Measurements from ENCODE around the gene NCKAP5L. TPM values are rescaled to one million over a fixed set of nuclear protein-coding genes. Genes with fewer than 3 reads are reported as not detected.

Gene NCKAP5L
- total and polyA plus RNA-seq, 9 donors = 2.5 to 27.3 (median 21.1) TPM

DNA sequence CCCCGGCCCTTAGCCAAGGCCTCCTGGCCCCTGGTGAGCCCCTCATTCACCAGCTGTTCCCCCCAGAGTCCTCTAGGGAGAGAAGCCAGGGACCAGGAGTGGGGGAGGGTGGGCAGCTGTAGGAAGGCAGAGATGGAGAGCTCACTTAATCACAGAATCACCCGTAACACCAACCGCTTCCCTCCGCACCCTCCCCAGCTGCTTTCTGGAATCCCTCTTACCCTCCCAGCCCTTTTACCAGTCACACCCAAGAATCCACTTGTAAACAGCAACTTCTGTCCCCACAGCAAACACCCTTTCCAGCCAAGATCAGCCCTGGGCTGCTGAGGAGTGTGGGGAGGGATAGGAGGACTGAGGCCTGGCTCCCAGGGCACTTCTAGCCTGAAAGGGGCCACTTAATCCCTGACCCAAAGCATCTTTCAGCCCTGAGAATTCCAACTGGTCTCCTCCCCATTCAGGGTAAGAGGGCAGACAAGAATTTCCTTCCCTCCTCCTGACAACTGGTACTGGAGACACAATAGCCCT is 18.8 kb downstream of the NCKAP5L start:
- WGBS, 3 donors = 23 to 30% (median 28%) methylated on average over 4 of the region's 4 CpGs
- Histone ChIP-seq H3K9me3 (no peaks in the 10 kb centered on the region), H3K27ac (peak overlapping the region; percentile 41 to 56), H3K4me3 (no peak overlapping the region), H3K36me3 (no peaks in the 10 kb centered on the region), H3K4me1 (ENCODE audit: insufficient read depth) (peaks cover 18% of the 10 kb centered on the region), H3K27me3 (no peaks in the 10 kb centered on the region)
- intact Hi-C loops (cut with DNase I) = no loop called here
- peak; percentile 16 for TF ChIP-seq POLR2A (IDR thresholded peaks at IDR 0.05)
- no peak for TF ChIP-seq EP300 (IDR thresholded peaks at IDR 0.05)
- TF ChIP-seq, protein P1, sequence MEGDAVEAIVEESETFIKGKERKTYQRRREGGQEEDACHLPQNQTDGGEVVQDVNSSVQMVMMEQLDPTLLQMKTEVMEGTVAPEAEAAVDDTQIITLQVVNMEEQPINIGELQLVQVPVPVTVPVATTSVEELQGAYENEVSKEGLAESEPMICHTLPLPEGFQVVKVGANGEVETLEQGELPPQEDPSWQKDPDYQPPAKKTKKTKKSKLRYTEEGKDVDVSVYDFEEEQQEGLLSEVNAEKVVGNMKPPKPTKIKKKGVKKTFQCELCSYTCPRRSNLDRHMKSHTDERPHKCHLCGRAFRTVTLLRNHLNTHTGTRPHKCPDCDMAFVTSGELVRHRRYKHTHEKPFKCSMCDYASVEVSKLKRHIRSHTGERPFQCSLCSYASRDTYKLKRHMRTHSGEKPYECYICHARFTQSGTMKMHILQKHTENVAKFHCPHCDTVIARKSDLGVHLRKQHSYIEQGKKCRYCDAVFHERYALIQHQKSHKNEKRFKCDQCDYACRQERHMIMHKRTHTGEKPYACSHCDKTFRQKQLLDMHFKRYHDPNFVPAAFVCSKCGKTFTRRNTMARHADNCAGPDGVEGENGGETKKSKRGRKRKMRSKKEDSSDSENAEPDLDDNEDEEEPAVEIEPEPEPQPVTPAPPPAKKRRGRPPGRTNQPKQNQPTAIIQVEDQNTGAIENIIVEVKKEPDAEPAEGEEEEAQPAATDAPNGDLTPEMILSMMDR (IDR thresholded peaks at IDR 0.05) = no peak
- DNase-seq = peak in 3 of 5 donors; percentile 43 to 64 (median 61)

GRCh38 chr12:49808686-49809380 is 19.4 kb downstream of the NCKAP5L start:
- Histone ChIP-seq H3K4me1 (ENCODE audit: insufficient read depth) (peaks cover 18% of the 10 kb centered on the region), H3K27ac (peak overlapping the region; percentile 41 to 56), H3K4me3 (no peak overlapping the region), H3K27me3 (no peaks in the 10 kb centered on the region), H3K9me3 (no peaks in the 10 kb centered on the region), H3K36me3 (no peaks in the 10 kb centered on the region)
- intact Hi-C loops (cut with DNase I) = no loop called here
- TF ChIP-seq EP300 (IDR thresholded peaks at IDR 0.05) = no peak
- WGBS, 3 donors = 31 to 34% (median 34%) methylated on average over 14 of the region's 14 CpGs
- peak in 4 of 5 donors; percentile 32 to 65 (median 52) for DNase-seq

DNA sequence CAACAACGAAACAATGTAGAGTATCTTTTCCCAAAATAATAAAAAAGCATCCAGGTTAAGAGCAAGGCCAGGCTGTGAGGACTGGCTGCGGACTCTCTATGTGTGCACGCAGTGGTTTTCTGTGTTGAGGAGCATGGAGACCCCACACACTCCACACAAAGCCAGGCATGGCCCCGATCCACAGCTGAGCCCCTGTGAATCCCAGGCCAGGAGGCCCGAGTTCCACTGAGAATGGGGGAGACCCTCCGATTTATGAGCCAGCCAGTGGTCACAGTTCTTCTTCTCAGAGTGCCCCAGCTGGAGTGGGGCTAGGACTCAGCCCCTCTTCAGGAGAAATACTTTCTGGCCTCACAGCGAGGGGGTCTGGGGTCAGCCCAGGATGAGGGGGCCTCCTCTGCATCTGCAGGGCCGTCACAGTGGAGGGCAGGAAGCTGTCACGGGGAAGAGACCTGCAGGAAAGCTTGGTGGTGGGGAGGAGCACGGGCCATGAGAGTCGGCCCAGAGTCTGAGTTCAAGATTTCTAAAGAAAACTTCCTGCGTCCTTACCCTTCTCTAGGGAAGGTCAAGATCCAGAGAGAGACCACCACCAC is 20.1 kb downstream of the NCKAP5L start:
- WGBS, 3 donors = 79 to 82% (median 82%) methylated on average over 12 of the region's 12 CpGs
- Histone ChIP-seq H3K27me3 (no peaks in the 10 kb centered on the region), H3K4me3 (no peak overlapping the region), H3K36me3 (no peaks in the 10 kb centered on the region), H3K27ac (peak overlapping the region; percentile 41 to 56), H3K4me1 (ENCODE audit: insufficient read depth) (peaks cover 18% of the 10 kb centered on the region), H3K9me3 (no peaks in the 10 kb centered on the region)
- no peak for DNase-seq
- TF ChIP-seq, protein P1 (IDR thresholded peaks at IDR 0.05) = no peak
- no peak for TF ChIP-seq EP300 (IDR thresholded peaks at IDR 0.05)
- no peak for TF ChIP-seq POLR2A (IDR thresholded peaks at IDR 0.05)
- intact Hi-C loops (cut with DNase I) = no loop called here

DNA sequence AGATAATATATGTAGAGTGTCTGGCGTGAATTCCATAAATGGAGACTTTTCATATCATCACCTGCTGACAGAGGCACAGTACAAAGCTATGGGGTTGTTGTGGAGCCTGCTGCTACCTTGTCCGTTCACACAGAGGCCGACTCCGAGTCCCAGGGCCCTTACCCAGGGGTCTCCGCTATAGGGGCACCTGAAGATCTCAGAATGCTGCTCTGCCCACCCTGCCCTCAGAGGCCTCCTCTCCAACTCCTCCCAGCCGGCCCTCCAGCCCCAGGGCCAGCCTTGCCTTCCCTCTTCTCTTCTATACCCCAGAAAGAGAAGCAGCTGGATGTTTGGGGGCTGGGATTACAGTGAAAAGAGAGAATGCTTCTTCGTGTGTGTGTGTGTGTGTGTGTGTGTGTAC is 21.3 kb downstream of the NCKAP5L start:
- Histone ChIP-seq H3K4me1 (ENCODE audit: insufficient read depth) (peaks cover 18% of the 10 kb centered on the region), H3K27ac (no peak overlapping the region), H3K4me3 (no peak overlapping the region), H3K36me3 (no peaks in the 10 kb centered on the region), H3K9me3 (no peaks in the 10 kb centered on the region), H3K27me3 (no peaks in the 10 kb centered on the region)
- TF ChIP-seq, protein P1 (IDR thresholded peaks at IDR 0.05) = no peak
- TF ChIP-seq POLR2A (IDR thresholded peaks at IDR 0.05) (no peak), EP300 (IDR thresholded peaks at IDR 0.05) (no peak)
- 80 to 91% (median 87%) methylated on average over 7 of the region's 7 CpGs for WGBS, 3 donors
- intact Hi-C loops (cut with DNase I) = no loop called here
- peak in 2 of 5 donors; percentile 8 to 30 for DNase-seq

All from ovary (tissue), 9 donors.